Activated T-cell treated with anti-CD3 and anti-CD28 coated beads, Interleukin-2, amount 50 U/mL, for 72 hours (primary cell): Measurements from ENCODE around the gene SNX1. TPM values are rescaled to one million over a fixed set of nuclear protein-coding genes. Genes with fewer than 3 reads are reported as not detected.
A peak's percentile ranks its signal among the peaks of the same experiment; 100 is the strongest.
"Not testable (repeated sequence)": the region's sequence is repeated elsewhere in the genome, so short reads cannot be mapped to it uniquely, and the experiment has no call there.

Source experiments
- ATAC-seq, 2 donors: fragments of 150-1000 bp; cut with Tn5 transposase; replicated peaks in 1 of 2; 2 replicates each; pipeline ENCODE4 v1.10.0; 2021; ENCODE audit warnings: moderate library complexity in 2 of 2, mild to moderate bottlenecking in 1 of 2
- DNase-seq, 2 donors: peaks; one replicate each; pipeline ENCODE4 v3.0.0; 2021 to 2022; ENCODE audit warnings: mixed read lengths in 1 of 2
- H3K27ac Mint-ChIP-seq: one replicate; pipeline ENCODE4 v1.8.0; 2022; ENCODE audit warnings: mild to moderate bottlenecking, moderate library complexity, mixed read lengths
- H3K27me3 Mint-ChIP-seq: one replicate; pipeline ENCODE4 v1.8.0; 2022; ENCODE audit warnings: low read depth, mixed read lengths
- H3K36me3 Mint-ChIP-seq, 2 donors: one replicate each; pipeline ENCODE4 v1.8.0; 2022; ENCODE audit warnings: mixed read lengths in 2 of 2, mild to moderate bottlenecking in 1 of 2; ENCODE audit not compliant: insufficient read depth in 2 of 2
- H3K4me1 Mint-ChIP-seq: one replicate; pipeline ENCODE4 v1.8.0; 2022; ENCODE audit warnings: low read depth, mixed read lengths
- H3K4me3 Mint-ChIP-seq, 2 donors: one replicate each; pipeline ENCODE4 v1.8.0; 2022; ENCODE audit warnings: mild to moderate bottlenecking in 2 of 2, mixed read lengths in 2 of 2, moderate library complexity in 2 of 2
- H3K9me3 Mint-ChIP-seq, 2 donors: one replicate each; pipeline ENCODE4 v1.8.0; 2022; ENCODE audit warnings: mixed read lengths in 2 of 2
- total RNA-seq, 2 donors: library from RNA; stranded (reverse); gene quantifications; one replicate each; pipeline ENCODE4 v1.2.3, GENCODE V29; 2022

The SNX1 gene
- total RNA-seq, 2 donors from 2014 or later: 104 to 113 TPM

- H3K4me1 Mint-ChIP-seq: peaks cover 73% of the 10 kb centered on the region
- peaks cover 13 to 19% of the 10 kb centered on the region in 2 donors for H3K36me3 Mint-ChIP-seq
- H3K9me3 Mint-ChIP-seq: no peaks in the 10 kb centered on the region
- peak overlapping the region; percentile 97 for H3K27ac Mint-ChIP-seq
- H3K4me3 Mint-ChIP-seq: peak overlapping the region; percentile 100
- H3K27me3 Mint-ChIP-seq: no peaks in the 10 kb centered on the region
- DNase-seq (peak; percentile 62 to 65), ATAC-seq (peak; percentile 9 to 21)
These were observed 2.7 kb upstream of the SNX1 start for GRCh38 chr15:64092864-64093626.

DNA sequence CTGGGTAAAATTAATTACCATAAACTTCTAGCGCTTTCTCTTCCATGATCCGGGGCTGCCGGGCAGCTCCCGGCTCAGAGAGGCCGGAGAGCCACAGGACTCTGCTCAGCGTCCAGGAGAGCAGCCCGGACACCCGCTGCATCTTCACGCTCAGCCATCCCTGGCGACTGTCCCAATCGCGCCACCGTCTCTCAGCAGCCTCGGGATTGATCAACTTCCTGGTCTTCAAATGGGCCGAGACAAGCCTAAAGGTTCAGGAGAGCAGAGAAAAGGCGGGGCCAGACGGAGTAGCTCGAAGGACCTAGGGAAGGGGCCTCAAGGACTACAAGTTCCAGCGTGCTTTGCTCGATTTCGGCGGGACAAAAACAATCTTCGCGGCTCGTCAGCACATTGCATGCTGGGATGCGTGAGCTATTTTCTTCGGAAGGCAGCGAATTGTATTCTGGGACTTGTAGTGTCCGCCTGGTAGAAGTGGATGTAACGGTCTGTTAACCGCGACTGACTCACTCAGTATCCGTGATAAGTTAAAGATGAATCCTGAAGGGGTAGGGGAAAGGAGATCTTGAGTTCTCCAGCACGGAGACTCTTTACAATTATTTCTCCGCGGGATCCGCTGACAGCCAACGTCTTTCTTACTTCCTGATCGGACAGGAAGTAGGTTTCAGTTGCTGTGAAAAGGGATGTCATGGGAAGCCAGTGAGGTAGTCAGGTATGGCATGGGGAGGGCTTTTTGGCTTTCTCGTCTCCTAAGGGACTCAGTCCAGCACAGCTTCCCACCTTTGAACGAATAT lies 2.0 kb upstream of the SNX1 start, which contains the start of gene CIAO2A:
Gene CIAO2A (minus strand): TSS at position 212 of the 791 bp plus-strand sequence. CDS start 70 bp downstream, at position 142.
- peak; percentile 92 to 96 for DNase-seq
- peak; percentile 81 to 84 for ATAC-seq
- Mint-ChIP-seq H3K9me3 (no peaks in the 10 kb centered on the region), H3K27ac (peak within 1 kb of the TSS; percentile 97), H3K4me3 (peak within 1 kb of the TSS; percentile 100), H3K4me1 (peaks cover 76% of the 10 kb centered on the region), H3K27me3 (no peaks in the 10 kb centered on the region), H3K36me3 (peaks cover 13 to 18% of the 10 kb centered on the region in 2 donors)

- Mint-ChIP-seq H3K27ac (peak overlapping the region; percentile 97), H3K36me3 (peaks cover 9 to 12% of the 10 kb centered on the region in 2 donors), H3K9me3 (no peaks in the 10 kb centered on the region), H3K4me3 (peak overlapping the region; percentile 100), H3K27me3 (no peaks in the 10 kb centered on the region), H3K4me1 (peaks cover 71% of the 10 kb centered on the region)
- ATAC-seq (no peak), DNase-seq (no peak)
These were observed 369 bp upstream of the SNX1 start for GRCh38 chr15:64095431-64095794.

GRCh38 chr15:64096668-64097384 lies 1.0 kb downstream of the SNX1 start:
- no peak for ATAC-seq
- no peaks in the 10 kb centered on the region for H3K27me3 Mint-ChIP-seq
- H3K27ac Mint-ChIP-seq: peak overlapping the region; percentile 97
- H3K36me3 Mint-ChIP-seq: peaks cover 9 to 12% of the 10 kb centered on the region in 2 donors
- H3K9me3 Mint-ChIP-seq: no peaks in the 10 kb centered on the region
- H3K4me3 Mint-ChIP-seq: peak overlapping the region; percentile 100
- peaks cover 65% of the 10 kb centered on the region for H3K4me1 Mint-ChIP-seq
- no peak for DNase-seq

- H3K27ac Mint-ChIP-seq: no peak overlapping the region
- peaks cover 7 to 8% of the 10 kb centered on the region in 2 donors for H3K36me3 Mint-ChIP-seq
- DNase-seq: no peak
- no peak for ATAC-seq
- peaks cover 2 to 3% of the 10 kb centered on the region in 2 donors for H3K9me3 Mint-ChIP-seq
- H3K4me3 Mint-ChIP-seq: no peak overlapping the region
- H3K27me3 Mint-ChIP-seq: no peaks in the 10 kb centered on the region
- H3K4me1 Mint-ChIP-seq: peaks cover 53% of the 10 kb centered on the region
These were observed 3.6 kb downstream of the SNX1 start for GRCh38 chr15:64099379-64099778.

DNA sequence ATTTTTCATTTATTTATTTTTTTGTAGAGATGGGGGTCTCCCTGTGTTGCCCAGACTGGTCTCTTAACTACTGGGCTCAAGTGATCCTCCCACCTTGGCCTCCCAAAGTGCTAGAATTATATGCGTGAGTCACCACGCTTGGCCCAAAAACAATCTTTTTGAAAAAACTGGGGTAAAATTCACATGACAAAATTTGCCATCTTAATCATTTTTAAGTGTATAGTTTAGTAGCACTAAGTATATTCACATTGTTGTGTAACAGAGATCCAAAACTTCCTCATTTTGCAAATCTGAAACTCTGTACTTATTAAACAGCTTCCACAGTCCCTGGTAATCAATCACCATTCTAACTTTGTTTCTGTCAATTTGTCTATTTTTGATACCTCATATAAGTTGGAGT lies 5.2 kb downstream of the SNX1 start:
- ATAC-seq: no peak
- Mint-ChIP-seq H3K9me3 (peaks cover 2 to 3% of the 10 kb centered on the region in 2 donors), H3K27ac (no peak overlapping the region), H3K27me3 (no peaks in the 10 kb centered on the region), H3K4me3 (no peak overlapping the region), H3K36me3 (peaks cover 4 to 6% of the 10 kb centered on the region in 2 donors), H3K4me1 (peaks cover 40% of the 10 kb centered on the region)
- no peak for DNase-seq

GRCh38 chr15:64102497-64102896 lies 6.7 kb downstream of the SNX1 start:
- H3K27ac Mint-ChIP-seq: no peak overlapping the region
- H3K9me3 Mint-ChIP-seq: peaks cover 2 to 3% of the 10 kb centered on the region in 2 donors
- H3K4me1 Mint-ChIP-seq: peaks cover 34% of the 10 kb centered on the region
- H3K36me3 Mint-ChIP-seq: peaks cover 3 to 6% of the 10 kb centered on the region in 2 donors
- no peak for ATAC-seq
- no peak for DNase-seq
- no peak overlapping the region for H3K4me3 Mint-ChIP-seq
- H3K27me3 Mint-ChIP-seq: no peaks in the 10 kb centered on the region

DNA sequence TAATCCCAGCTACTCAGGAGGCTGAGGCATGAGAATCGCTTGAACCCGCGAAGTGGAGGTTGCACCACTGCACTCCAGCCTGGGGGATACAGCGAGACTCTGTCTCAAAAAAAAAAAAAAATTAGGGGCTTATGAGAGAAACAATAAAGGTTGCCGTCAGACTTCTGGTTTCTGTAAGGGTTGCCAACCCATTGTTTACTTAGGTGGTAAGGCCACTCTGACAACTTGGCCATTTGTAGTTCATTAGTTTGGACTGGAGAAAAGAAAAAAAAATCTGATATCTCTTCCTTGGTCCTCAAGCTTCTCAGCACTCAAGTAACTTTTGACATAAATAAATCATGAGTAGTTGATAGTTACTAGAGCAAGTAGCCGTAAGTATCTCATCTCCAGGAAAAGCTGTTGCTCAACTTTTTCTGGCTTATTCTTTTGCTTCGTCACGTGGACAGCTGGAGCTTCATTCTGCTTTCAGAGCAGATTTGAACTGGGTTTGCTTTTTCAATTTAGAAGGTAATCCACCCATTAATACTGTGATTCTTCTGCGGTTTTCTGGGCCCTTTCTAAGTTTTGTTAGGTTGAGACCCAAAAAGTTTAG lies 9.4 kb downstream of the SNX1 start:
- peaks cover 28% of the 10 kb centered on the region for H3K4me1 Mint-ChIP-seq
- H3K4me3 Mint-ChIP-seq: no peak overlapping the region
- ATAC-seq: no peak
- H3K27ac Mint-ChIP-seq: no peak overlapping the region
- H3K36me3 Mint-ChIP-seq: peaks cover 3 to 9% of the 10 kb centered on the region in 2 donors
- H3K27me3 Mint-ChIP-seq: no peaks in the 10 kb centered on the region
- H3K9me3 Mint-ChIP-seq: peaks cover 2 to 3% of the 10 kb centered on the region in 2 donors
- DNase-seq: no peak

DNA sequence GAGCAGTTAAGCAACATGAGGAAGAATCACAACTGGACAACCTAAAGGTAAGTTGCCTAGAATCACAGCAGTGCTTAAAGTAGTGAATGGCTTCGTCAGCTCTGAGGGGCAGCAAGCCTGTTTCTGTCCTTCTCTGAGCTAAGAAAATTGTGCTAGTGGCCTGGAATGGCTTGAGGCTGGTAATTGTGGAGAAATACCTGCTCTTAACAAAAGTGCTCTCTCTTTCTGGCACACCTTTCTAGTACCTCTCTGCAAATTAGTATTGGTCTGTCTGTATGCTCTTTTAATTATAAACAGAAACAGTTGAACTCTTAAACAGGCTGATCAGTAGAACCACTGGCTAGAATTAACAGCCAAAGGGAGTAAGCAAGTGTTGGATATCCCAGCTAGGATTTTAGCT lies 11.6 kb downstream of the SNX1 start:
- Mint-ChIP-seq H3K27me3 (no peaks in the 10 kb centered on the region), H3K9me3 (peaks cover 1 to 2% of the 10 kb centered on the region in 2 donors), H3K4me1 (peaks cover 46% of the 10 kb centered on the region), H3K36me3 (peaks cover 2 to 12% of the 10 kb centered on the region in 2 donors), H3K4me3 (no peak overlapping the region), H3K27ac (no peak overlapping the region)
- ATAC-seq (no peak), DNase-seq (no peak)

DNA sequence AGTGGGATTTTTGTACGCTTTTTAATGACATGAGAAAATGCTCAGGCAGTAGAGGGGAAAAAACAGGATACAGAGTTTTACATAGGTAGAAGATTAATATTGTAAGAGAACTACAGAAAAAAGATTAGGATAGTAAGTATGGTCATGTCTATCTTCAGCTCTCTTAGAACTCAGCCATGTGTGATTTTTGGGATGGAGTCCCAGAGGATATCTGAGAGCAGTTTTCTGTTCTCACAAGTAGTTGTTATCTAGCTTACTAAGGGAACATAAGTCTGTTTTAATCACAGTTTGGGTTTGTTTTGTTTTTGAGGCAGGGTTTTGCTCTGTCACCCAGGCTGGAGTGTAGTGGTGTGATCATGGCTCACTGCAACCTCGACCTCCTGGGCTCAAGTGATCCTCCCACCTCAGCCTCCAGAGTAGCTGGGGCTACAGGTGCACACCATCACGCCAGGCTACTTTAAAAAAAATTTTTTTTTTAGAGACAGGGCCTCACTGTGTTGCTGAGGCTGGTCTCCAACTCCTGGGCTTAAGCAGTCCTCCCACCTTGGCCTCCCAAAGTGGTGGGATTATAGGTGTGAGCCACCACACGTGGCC lies 14.4 kb downstream of the SNX1 start:
- H3K36me3 Mint-ChIP-seq: peaks cover 5 to 19% of the 10 kb centered on the region in 2 donors
- peak overlapping the region in 1 of 2 donors; percentile 34 for H3K4me3 Mint-ChIP-seq
- not testable (repeated sequence) for H3K27me3 Mint-ChIP-seq

GRCh38 chr15:64110950-64111678 lies 15.3 kb downstream of the SNX1 start:
- H3K4me1 Mint-ChIP-seq: peaks cover 42% of the 10 kb centered on the region
- DNase-seq: no peak
- no peak for ATAC-seq
- H3K36me3 Mint-ChIP-seq: peaks cover 5 to 19% of the 10 kb centered on the region in 2 donors
- no peaks in the 10 kb centered on the region for H3K9me3 Mint-ChIP-seq
- H3K4me3 Mint-ChIP-seq: peak overlapping the region in 1 of 2 donors; percentile 43
- peak overlapping the region; percentile 55 for H3K27ac Mint-ChIP-seq
- H3K27me3 Mint-ChIP-seq: no peaks in the 10 kb centered on the region

More for the DNA sequence above, 14.4 kb downstream of the SNX1 start:
- not testable (repeated sequence) for DNase-seq, H3K9me3 Mint-ChIP-seq, ATAC-seq
- H3K27ac Mint-ChIP-seq: peak overlapping the region; percentile 82
- peaks cover 42% of the 10 kb centered on the region for H3K4me1 Mint-ChIP-seq

DNA sequence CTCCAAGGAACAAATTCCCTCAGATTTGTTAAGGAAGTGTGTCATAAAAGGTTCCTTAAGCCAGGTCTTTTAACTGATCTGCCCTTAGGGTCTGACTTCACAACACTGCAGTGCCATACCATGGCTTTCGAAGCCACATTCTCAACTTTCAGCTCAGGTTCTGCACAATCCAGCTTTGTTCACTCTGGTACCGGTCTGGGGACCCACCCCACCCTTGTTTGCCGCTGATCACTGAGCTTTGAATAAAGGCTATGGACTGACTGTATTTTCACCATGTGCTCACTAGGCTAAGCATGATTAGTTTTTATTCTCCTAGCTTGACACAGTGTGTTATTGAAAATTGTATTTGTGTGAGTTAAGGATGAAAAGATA lies 15.9 kb downstream of the SNX1 start:
- Mint-ChIP-seq H3K27me3 (no peaks in the 10 kb centered on the region), H3K36me3 (peaks cover 5 to 19% of the 10 kb centered on the region in 2 donors), H3K4me1 (peaks cover 37% of the 10 kb centered on the region), H3K4me3 (peak overlapping the region in 1 of 2 donors; percentile 43), H3K9me3 (no peaks in the 10 kb centered on the region), H3K27ac (peak overlapping the region; percentile 95)
- ATAC-seq: no peak
- DNase-seq: no peak
